H1 (cell line): ENCODE results near the gene RAPGEF1. TPM values are rescaled to one million over a fixed set of nuclear protein-coding genes. Genes with fewer than 3 reads are reported as not detected.

Experiments
- ASH2L ChIP-seq: fragments of 200-600, 300-600 bp; sonication (generic); IDR thresholded peaks from one replicate; pipeline ENCODE4 v1.7.1; 2017; ENCODE audit warnings: low read length
- FOSL1 ChIP-seq: IDR thresholded peaks from 2 replicates; pipeline ENCODE4 v1.6.1; 2011; ENCODE audit warnings: mild to moderate bottlenecking, low read depth, low read length, moderate library complexity; ENCODE audit not compliant: insufficient read depth
- GABPA ChIP-seq: IDR thresholded peaks from 2 replicates; pipeline ENCODE4 v1.6.1; 2011; ENCODE audit warnings: mild to moderate bottlenecking, low read length, moderate library complexity, borderline replicate concordance; ENCODE audit not compliant: insufficient read depth
- JUN ChIP-seq: IDR thresholded peaks from 2 replicates; pipeline ENCODE4 v1.6.1; 2011; ENCODE audit warnings: low read depth, mild to moderate bottlenecking, improper control_type of control experiment, low read length
- RAD21 ChIP-seq, 2 experiments: IDR thresholded peaks in 1 of 2; conservative IDR thresholded peaks in 1 of 2; 2 replicates each; pipeline ENCODE4 v1.6.1; 2011; ENCODE audit warnings: low read depth in 2 of 2, low read length in 2 of 2, improper control_type of control experiment in 1 of 2, inconsistent platforms in 1 of 2, mild to moderate bottlenecking in 1 of 2, moderate library complexity in 1 of 2
- RXRA ChIP-seq: IDR thresholded peaks from 2 replicates; pipeline ENCODE4 v1.6.1; 2011; ENCODE audit warnings: low read depth, mild to moderate bottlenecking, low read length, moderate library complexity; ENCODE audit not compliant: insufficient read depth
- SP2 ChIP-seq: IDR thresholded peaks from 2 replicates; pipeline ENCODE4 v1.6.1; 2012; ENCODE audit warnings: mild to moderate bottlenecking, low read length, inconsistent platforms
- TBP ChIP-seq: IDR thresholded peaks from 2 replicates; pipeline ENCODE4 v1.6.1; 2011; ENCODE audit warnings: low read depth, low read length, improper control_type of control experiment
- polyA plus RNA-seq, 7 experiments: library from polyadenylated mRNA; depleted of rRNA in 3 of 7; stranded (reverse) in 5 of 7; unstranded in 2 of 7; fragments of >200 nt in 5 of 7; fragments of 200-250 nt in 2 of 7; gene quantifications; 1 replicate in 5 of 7; 2 replicates in 1 of 7; 4 replicates in 1 of 7; pipeline versions ENCODE4 v1.2.1 to v1.2.3, GENCODE V29; 2011 to 2013; ENCODE audit warnings: missing spikeins in 2 of 7, mixed read lengths in 2 of 7
- total RNA-seq: library from RNA; stranded (reverse); fragmentation: NEBNext Ultra II Directional; extraction: Animal tissue kit (Norgen Biotek cat#: 25700); gene quantifications from 2 replicates; pipeline ENCODE4 v1.2.1, GENCODE V29; 2021
- TF ChIP-seq, protein P1 (sequence below): fragments of 300-600 bp; sonication (generic); IDR thresholded peaks from 2 replicates; pipeline ENCODE4 v1.7.1; 2012; ENCODE audit warnings: low read length, moderate library complexity, mild to moderate bottlenecking, inconsistent platforms; ENCODE audit not compliant: insufficient replicate concordance

Gene RAPGEF1
- total and polyA plus RNA-seq, 2 of the 8 experiments (the other 6 are each of a cell fraction or from before 2014, with no cell fraction given), result 29.7 to 78.9 TPM

DNA sequence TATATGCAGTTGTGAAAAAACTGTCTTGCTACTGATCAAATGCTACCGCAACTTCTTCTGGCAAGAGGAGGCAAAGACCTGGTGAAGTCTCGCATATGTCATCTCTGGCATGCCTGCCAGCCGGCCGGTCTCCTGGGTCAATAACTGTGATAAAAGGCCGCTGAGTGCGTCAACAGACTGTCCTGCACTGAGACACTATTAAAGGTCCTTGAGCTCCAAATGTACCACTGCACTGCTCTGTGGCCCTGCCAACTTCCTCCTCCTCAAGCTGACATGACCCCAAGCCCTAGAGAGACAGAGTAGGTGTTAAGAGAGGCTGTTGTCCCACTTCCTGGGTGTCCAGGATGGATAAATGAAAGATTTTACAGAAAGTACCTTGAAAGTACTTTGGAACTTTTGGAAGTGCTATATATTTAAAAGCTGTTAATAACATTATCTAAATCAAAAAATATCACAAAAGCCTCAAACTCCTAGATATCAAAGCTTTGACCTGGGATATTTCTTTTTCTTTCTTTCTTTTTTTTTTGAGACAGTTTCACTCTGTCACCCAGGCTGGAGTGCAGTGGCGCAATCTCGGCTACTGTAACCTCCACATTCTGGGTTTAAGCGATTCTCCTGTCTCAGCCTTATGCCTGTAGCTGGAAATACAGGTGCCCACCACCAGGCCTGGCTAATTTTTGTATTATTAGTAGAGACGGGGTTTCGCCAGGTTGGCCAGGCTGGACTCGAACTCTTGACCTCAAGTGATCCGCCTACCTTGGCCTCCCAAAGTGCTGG is 31.5 kb downstream of the RAPGEF1 start (continued):
- TF ChIP-seq TBP (no peak), GABPA (no peak), RAD21 (IDR thresholded peaks at IDR 0.05 in 1 of 2, conservative IDR thresholded peaks at IDR 0.05 in 1 of 2; ENCODE audit: low read depth in 2 of 2, low read length in 2 of 2) (no peak), JUN (no peak), ASH2L (no peak), RXRA (no peak), SP2 (no peak), FOSL1 (no peak)
- TF ChIP-seq, protein P1, sequence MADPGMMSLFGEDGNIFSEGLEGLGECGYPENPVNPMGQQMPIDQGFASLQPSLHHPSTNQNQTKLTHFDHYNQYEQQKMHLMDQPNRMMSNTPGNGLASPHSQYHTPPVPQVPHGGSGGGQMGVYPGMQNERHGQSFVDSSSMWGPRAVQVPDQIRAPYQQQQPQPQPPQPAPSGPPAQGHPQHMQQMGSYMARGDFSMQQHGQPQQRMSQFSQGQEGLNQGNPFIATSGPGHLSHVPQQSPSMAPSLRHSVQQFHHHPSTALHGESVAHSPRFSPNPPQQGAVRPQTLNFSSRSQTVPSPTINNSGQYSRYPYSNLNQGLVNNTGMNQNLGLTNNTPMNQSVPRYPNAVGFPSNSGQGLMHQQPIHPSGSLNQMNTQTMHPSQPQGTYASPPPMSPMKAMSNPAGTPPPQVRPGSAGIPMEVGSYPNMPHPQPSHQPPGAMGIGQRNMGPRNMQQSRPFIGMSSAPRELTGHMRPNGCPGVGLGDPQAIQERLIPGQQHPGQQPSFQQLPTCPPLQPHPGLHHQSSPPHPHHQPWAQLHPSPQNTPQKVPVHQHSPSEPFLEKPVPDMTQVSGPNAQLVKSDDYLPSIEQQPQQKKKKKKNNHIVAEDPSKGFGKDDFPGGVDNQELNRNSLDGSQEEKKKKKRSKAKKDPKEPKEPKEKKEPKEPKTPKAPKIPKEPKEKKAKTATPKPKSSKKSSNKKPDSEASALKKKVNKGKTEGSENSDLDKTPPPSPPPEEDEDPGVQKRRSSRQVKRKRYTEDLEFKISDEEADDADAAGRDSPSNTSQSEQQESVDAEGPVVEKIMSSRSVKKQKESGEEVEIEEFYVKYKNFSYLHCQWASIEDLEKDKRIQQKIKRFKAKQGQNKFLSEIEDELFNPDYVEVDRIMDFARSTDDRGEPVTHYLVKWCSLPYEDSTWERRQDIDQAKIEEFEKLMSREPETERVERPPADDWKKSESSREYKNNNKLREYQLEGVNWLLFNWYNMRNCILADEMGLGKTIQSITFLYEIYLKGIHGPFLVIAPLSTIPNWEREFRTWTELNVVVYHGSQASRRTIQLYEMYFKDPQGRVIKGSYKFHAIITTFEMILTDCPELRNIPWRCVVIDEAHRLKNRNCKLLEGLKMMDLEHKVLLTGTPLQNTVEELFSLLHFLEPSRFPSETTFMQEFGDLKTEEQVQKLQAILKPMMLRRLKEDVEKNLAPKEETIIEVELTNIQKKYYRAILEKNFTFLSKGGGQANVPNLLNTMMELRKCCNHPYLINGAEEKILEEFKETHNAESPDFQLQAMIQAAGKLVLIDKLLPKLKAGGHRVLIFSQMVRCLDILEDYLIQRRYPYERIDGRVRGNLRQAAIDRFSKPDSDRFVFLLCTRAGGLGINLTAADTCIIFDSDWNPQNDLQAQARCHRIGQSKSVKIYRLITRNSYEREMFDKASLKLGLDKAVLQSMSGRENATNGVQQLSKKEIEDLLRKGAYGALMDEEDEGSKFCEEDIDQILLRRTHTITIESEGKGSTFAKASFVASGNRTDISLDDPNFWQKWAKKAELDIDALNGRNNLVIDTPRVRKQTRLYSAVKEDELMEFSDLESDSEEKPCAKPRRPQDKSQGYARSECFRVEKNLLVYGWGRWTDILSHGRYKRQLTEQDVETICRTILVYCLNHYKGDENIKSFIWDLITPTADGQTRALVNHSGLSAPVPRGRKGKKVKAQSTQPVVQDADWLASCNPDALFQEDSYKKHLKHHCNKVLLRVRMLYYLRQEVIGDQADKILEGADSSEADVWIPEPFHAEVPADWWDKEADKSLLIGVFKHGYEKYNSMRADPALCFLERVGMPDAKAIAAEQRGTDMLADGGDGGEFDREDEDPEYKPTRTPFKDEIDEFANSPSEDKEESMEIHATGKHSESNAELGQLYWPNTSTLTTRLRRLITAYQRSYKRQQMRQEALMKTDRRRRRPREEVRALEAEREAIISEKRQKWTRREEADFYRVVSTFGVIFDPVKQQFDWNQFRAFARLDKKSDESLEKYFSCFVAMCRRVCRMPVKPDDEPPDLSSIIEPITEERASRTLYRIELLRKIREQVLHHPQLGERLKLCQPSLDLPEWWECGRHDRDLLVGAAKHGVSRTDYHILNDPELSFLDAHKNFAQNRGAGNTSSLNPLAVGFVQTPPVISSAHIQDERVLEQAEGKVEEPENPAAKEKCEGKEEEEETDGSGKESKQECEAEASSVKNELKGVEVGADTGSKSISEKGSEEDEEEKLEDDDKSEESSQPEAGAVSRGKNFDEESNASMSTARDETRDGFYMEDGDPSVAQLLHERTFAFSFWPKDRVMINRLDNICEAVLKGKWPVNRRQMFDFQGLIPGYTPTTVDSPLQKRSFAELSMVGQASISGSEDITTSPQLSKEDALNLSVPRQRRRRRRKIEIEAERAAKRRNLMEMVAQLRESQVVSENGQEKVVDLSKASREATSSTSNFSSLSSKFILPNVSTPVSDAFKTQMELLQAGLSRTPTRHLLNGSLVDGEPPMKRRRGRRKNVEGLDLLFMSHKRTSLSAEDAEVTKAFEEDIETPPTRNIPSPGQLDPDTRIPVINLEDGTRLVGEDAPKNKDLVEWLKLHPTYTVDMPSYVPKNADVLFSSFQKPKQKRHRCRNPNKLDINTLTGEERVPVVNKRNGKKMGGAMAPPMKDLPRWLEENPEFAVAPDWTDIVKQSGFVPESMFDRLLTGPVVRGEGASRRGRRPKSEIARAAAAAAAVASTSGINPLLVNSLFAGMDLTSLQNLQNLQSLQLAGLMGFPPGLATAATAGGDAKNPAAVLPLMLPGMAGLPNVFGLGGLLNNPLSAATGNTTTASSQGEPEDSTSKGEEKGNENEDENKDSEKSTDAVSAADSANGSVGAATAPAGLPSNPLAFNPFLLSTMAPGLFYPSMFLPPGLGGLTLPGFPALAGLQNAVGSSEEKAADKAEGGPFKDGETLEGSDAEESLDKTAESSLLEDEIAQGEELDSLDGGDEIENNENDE, result no peak
